RPMI7951 (cell line): ENCODE measurements around the gene CRACDL. TPM values are rescaled to one million over a fixed set of nuclear protein-coding genes. Genes with fewer than 3 reads are reported as not detected.
"Not testable (repeated sequence)": the region's sequence is repeated elsewhere in the genome, so short reads cannot be mapped to it uniquely, and the experiment has no call there.

Source experiments
- DNase-seq: peaks from one replicate; pipeline ENCODE4 v3.0.0-alpha.2; 2012; ENCODE audit warnings: low read depth
- total RNA-seq: library from RNA; depleted of rRNA; stranded (reverse); fragments of >200 nt; shearing (Covaris generic); gene quantifications from 2 replicates; pipeline ENCODE4 v1.2.3, GENCODE V29; 2014

CRACDL gene
- total RNA-seq, 1 experiment from 2014 or later = not detected

DNA sequence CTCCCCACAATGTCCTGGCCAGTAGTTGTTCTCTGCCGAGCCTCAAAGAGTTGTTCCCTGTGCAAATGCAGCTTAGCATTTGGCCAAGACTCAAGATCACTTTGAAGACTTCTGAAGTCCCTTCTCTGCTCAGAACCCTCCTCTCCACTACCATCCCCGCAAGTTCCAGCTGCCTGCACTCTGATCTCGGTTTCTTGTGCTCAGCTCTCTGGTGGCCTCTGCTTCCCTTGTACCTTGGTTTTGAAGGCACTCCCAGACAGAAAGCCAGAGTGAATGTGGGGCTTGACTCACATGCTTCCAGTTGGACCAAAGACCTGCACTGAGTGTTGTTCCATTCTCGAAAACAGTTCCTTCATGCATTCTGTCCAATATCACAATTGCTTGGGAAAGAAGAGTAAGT is 28.6 kb downstream of the CRACDL start:
- no peak for DNase-seq

DNA sequence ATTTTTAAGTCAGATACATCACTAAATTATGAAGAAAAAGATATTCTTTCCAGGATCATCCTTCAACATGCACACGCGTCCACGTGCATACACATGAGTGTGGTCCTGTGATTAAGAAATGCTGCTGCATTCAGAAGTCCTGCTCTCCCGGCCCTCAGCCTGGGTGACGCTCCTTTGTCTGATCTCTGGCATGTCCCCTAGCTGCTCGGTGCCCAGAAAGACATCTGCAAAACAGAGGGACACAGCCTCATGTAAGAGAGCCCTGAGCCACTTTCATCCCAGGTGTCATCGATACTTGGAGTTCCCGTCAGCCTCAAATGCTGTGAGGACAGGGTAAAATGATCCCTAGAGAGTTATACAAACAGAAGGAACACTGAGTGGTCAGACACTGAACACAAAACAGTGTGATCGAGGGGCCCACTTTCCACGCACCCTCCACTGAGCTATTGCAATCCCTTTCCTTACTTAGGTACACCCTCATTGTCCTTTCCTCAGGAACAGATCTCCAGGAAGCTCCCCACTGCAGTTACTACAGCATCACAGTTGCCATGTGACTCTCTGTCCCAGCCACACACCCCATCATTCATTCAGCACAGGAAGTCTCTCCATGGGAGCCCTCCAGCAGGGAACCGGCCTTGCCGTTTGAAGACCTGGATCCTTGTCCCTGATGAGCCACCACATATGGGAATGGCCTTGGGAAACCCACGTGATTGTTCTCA is 32.1 kb downstream of the CRACDL start:
- no peak for DNase-seq

DNA sequence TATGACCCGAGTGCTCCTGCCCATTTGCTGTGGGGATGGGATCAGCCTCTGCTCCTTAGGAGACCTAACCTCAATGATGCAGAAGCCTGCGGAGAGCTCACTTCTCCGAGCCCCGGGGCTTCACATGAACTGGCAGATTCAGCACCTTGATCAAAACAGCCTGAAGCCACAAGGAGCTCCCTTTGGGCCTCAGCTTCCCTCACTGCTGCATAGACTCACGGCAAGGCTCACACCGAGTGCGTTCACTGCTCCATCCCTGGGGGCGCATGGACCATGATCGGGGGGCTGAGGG is 33.0 kb downstream of the CRACDL start:
- no peak for DNase-seq

DNA sequence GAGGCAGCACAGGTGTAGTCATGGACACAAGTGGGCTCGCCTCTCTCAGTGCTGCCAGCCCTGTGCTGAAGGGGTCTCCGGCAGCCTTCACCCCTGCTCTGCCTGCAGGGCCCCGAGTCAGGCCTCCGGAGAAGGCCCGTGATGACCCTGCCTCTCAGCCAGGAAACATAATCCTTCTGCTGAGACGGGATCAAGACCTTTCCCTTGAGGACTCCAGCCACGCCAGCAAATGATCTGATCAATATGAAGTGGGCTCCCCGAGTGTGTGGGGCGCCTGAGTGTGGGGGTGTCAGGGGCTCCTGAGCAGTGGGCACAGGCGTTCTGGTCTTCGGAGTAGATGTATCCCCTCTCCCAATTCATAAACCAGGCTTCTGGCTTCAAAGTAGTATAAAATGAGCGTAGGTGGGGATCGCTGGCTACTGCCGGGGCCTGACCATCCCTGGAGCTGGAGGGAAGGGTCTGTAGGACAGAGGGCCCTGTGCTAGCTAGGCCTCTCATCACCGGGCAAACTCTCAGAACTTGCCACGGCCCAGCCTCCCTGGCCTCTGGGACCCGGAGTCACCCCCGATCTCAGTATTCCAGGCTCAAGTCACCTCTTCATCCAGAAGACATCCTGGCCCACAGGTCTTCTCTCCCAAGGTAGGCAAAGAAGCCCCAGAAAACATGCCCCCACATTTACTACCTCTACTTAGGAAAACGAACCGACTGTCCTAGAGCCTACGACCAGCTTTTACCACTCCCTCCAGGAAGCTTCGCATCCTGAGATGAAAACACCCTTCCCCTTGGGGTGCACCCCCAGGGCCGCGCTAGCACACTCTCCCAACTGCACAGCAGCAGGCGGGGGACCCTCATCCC is 33.6 kb downstream of the CRACDL start:
- no peak for DNase-seq

DNA sequence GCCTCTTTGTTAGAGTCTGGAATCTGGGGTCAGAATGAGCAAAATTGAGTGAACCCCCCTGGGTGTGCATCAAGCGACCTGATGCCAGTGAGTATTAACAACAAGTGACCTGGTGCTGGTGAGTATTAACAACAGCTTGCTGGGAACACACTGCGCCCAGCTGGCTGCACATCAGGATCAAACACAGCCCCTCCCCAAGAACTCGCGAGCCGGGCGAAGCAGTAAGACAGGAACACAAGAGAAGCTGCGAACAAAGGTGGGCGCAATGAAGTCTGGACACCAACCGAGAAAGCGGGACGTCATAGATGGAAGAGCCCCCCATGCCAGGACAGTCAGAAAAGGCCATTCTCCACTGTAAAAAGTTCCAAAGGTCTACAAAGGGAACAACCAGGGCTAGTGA is 34.3 kb downstream of the CRACDL start:
- DNase-seq = no peak

DNA sequence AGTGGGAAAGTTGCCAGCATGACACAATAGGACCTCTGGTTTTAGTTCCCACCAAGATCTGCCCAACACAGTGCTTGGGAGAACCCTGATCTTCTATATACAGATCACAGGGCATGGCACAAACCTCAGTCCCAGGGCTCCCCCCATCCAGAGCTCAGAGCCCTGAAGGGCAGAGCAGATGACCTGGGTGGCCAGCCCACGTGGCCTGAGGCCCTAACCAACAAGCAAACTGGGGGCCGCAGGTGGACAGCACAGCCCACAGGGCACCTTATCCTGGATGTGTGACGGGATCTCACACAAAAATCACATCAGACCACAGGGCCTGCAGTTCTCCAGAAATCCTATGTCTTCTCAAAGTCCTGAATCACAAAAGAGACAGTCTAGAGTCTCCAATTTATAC is 34.7 kb downstream of the CRACDL start:
- DNase-seq = no peak

DNA sequence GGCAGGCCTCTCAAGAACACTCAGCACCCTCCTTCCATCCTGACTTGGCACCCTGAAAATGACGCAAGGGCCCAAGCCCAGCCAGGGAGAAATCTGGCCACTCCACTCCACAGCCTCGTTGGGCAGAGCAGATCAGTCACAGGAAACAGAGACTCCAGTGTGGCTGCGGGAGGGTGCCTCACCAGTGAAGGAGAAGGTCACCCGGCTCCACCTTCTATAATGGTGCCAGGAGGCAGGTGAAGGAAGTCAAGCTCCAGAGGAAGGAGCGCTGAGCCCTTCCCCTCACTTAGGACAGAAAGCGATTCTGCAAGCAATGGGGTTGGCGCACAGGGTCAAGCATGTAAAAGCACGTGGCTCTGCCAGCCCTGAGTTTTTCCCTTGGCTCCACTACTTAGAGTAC is 35.3 kb downstream of the CRACDL start:
- DNase-seq = no peak

DNA sequence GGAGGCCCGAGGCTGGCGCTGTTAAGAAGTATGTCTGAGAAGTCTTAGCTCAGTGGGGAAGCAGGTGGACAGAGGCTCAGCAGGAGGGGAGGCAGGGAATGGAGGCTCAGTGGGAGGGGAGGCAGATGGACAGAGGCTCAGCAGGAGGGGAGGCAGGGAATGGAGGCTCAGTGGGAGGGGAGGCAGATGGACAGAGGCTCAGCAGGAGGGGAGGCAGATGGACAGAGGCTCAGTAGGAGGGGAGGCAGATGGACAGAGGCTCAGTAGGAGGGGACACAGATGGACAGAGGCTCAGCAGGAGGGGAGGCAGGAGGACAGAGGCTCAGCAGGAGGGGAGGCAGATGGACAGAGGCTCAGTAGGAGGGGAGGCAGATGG is 36.3 kb downstream of the CRACDL start:
- DNase-seq = not testable (repeated sequence)

DNA sequence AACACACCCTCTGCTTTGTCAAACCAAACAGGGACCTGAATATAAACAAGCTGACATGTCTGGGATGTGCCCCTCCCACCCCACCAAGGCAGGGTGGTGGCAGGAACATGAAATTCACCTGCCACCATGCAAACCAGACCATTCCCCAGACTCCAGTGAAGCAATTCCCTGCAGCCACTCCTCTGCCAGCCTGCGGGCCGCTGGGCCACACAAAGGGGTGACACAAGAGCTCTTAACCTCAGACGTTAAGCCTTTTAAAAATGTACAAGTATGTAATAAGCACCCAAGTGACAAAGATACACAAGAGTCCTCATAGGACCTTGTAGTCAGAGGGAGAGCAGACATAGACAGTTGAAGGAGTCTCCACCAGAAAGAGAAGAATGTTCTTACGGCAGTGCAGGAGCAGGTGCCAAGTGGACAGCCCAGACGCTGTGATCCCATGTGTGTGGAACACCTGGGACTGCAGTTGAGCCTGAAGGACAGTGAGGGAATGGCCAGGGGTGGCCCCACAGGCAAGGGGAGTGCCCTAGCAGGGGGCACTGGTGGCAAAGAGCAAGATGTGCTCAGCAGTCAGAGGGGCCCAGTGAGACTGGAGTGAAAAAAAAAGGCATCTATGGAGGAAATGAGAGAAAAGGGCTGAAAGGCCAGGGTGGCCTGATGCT is 36.9 kb downstream of the CRACDL start:
- DNase-seq = no peak

DNA sequence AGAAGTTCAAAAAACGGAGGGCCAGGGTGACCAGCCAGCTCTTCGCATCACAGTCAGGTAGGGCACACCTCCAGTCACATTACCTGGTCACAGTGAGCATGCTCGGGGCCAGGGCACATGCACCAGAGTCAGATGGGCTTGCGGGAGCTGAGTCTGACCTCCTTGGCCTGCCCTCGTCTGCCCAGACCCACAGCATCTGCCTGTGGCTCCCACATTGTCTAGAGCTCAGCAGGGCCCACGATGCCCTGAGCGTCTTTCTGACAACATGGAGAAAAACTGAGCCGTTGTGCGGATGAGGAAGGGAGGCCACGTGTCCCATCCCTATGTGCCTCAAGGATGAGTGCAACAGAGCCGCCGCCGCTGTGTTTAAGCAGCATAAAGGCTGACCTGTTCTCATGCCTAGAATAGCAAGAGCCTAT is 37.6 kb downstream of the CRACDL start:
- no peak for DNase-seq

DNA sequence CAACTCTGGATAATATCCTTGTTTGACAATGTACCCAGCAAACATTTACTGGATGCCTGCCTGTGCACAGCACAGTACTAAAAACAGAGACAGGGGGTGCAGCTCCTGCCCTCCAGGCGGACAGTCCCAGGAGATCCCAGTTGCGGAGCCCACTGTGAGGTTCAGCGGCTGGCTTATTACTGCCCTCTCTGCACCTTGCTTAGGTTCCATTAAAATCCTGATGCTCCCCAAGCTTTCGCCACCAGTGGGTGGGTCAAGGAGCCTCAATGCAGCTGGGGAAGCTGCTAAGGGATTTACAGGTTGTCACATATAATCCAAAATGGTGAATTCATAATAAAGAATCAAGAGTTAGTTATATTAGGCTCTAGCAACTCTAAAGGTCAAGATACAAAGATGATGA is 38.3 kb downstream of the CRACDL start:
- no peak for DNase-seq

DNA sequence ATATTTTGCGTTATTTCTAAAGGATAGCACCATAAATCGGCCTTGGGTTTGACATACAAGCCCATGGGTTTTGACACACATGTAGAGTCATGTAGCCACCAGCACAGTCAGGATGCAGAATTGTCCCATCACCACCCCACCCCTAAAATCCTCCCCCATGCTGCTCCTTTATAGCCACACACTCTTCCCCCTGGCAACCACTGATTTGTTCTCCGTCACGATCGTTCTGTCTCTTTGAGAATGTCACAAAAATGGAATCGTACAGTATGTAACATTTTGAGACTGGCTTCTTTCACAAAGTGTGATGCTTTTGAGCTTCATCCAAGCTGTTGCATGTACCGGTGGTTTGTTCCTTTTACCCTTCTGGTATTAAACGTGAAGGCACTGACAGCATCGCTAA is 39.1 kb downstream of the CRACDL start:
- DNase-seq = no peak

DNA sequence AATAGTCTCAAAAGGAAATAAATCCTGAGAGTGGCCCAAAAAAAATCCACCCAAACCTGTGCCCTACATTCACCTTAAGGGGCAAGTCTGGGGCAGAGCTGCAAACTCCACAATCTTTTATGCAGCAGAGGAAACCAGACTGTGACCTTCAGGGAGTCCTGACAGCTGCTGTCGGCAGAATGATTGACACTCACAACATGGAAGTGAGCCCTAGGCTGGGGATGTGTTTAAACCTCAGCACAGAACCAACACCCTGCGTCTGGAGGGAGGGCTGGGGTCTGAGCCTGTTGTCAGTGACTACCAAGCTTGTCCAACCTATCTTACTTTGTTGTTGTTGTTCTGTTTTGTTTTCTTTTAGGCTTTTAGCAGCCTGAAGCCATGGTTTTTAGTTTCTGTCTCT is 39.6 kb downstream of the CRACDL start:
- DNase-seq = no peak

DNA sequence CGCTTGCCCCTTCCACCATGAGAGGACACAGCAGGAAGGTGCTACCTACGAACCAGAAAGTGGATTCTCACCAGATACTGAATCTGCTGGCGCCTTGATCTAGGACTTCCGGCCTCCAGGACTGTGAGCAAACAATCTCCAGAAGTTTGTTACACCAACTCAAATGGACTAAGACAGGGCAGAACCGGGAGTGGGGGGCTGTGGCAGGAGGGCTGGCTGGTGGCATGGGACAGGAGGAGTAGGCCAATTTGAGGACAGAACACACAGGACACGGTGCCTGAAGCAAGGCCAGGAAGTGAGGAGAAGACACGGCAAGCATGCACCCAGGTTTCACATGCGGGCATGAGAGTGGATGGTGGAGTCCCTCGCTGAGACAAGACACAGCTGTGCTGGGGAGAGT is 40.1 kb downstream of the CRACDL start:
- no peak for DNase-seq

DNA sequence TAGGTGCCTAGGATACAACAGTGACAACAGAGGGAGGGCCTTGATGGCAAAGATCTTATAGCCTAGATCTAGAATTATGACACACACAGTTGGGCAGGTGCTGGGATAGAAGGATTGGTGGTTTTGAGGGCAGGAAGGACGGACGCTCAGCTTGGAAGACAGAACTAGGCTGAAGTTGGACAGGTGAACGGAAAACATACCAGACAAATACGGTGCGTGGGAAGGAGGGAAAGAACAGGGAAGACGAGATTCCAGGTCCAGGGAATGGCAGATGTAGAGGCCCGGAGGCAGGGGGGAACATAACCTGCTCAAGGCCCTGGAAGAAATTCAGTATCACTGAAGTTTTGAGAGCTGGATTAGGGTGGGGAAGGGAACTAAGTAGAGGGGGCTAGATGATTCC is 40.8 kb downstream of the CRACDL start:
- DNase-seq = no peak

DNA sequence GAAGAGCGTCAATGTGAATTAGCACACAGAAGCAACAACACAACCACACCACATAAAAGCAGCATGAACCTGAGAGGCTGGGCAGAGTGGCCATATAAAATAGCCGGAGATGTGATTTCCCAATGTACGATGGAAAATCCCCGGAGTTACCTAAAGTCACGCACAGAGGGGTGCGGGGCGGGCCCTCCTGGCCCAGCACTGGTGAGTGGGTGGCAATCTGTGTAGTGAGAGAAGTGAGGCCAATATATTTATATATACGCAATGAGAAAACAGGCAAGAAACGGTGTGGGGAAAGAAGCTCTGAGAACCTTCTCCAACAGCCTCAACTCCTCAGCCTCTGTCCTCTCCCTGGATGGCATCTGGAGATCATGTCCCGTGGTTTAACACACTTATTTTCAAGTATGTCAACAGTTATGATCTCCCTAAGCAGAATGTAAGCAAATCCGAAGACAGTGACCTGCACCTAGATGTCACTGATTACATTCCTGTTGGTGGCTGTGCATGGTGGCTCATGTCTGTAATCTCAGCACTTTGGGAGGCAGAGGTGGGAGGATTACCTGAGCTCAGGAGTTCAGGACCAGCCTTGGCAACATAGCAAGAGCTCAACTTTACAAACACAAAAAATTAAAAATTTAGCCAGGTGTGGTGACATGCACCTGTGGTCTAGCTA is 41.6 kb downstream of the CRACDL start:
- no peak for DNase-seq

DNA sequence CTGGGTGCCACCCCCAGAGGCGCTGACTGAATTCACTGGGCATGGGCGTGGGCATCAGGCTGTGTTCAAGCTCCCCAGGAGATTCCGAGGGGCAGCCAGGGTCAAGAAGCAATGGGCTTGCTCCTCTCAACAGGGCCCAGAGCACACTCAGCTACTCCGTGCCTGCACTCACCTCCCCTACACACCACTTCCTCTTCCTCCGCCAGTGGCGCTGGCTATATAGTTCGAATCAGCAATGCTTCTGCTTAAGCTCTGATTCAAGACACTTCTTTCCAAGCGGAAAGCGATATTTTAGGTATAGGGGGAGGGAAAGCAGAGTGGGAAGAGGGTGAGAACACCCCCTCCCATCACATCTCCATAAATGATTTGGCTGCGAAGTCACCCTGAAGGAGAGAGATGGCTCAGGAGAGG is 42.1 kb downstream of the CRACDL start:
- no peak for DNase-seq

DNA sequence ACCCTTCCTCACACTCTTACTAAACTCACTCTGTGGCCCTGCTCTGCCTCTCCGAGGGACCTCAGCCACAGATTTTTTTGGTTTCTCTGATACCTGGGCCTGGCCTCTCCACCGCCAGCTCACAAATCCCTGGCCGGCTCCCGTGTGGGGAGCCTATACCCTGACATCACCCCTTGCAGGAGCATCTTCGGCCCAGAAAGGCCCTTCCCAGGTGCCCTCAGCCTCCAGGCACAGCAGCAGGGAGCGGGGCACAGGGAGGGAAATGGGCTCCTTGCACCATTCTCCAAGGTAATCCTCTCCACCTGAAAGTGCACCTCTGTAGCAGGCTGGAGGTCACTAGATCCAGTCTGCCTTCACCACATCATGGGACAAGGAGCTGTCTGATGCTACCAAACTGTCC is 43.2 kb downstream of the CRACDL start:
- DNase-seq = no peak

DNA sequence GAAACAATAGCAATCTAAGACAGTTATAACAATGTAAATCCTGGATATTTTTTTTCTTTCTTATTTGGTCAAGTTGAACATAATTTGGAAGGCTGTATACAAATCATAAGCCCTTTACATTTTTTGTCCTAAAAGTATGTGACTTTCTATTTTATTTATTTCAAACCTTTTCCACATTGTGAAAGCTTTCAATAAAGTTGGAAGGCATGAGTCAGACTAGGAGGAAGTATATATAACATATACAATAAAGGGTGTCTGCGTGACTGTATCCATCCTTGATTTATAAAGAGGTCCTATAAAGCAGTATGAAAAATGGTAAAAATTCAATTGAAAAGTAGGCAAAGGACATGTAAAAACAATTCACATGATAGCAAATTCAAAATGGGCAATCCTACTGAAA is 44.4 kb downstream of the CRACDL start:
- DNase-seq = no peak

DNA sequence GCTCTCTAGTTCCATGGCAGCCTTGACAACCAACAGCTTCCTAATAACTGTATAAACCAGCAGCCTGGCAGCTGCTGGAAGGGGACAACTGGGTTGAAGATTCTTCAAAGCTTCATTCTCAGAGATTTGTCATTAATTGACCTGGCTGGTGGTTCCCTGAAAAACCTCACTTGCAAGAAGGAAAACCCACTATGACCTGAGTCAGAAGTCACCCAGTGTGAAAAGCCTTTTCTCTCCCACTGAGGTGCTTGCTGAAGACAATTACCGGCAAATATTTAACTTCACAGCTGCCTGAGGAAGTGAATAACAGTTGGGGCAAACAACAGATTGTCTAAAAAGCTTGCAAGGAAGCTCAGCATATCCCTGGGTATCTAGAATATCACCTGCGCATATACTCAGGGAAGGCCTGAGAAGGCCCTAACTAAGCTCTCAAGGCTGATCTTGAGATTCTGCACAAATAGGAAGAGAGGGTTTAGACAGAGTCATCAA is 49.9 kb downstream of the CRACDL start:
- DNase-seq = no peak

DNA sequence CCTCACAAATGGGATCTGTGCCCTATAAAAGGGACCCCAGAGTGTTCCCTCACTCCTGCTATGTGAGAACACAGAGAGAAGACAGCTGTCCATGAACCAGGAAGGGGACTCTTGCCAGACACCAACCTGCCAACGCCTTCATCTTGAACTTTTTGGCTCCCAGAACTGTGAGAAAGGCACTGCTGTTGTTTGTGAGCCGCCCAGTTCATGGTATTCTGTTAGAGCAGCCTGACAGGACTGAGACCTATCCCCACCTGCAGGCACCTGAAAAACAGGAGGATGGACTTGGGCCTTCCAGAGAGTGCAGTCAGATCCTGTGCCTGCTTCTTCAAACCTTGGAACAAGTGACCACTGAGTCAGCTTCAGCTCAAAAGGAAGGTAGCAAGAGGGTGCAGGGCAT is 51.4 kb downstream of the CRACDL start:
- no peak for DNase-seq

DNA sequence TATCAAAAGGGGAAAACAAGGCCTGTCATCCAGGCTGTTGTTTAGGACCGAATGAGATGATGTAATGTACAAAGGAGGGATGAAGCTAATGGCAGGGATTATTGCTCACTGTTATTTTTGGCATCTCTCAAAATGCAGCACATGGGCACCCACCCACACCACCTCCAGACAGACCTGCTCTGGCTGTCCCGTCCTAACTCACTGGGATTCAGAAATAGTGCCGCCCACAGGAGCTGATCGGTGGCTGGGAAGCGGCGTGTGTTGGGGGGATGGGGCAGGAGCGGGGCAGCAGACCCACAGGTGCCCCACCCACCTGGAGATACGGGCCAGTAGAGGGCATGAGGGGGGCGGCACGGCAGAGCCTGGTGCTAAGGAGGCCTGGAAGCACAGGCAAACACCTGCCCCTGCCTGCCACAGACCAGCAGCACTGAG is 52.2 kb downstream of the CRACDL start:
- no peak for DNase-seq
